Nephron (organoid): Measurements from ENCODE around the gene SPANXN4.

ENCODE experiments used
- H3K27ac Mint-ChIP-seq, 3 experiments: 2 replicates each; pipeline ENCODE4 v1.8.0; 2020; ENCODE audit warnings: mixed read lengths in 3 of 3, mild to moderate bottlenecking in 2 of 3, moderate library complexity in 1 of 3
- H3K27me3 Mint-ChIP-seq: 2 replicates; pipeline ENCODE4 v1.8.0; 2021; ENCODE audit warnings: low read depth, mild to moderate bottlenecking, moderate library complexity, mixed read lengths
- H3K36me3 Mint-ChIP-seq: 2 replicates; pipeline ENCODE4 v1.8.0; 2020; ENCODE audit warnings: low read depth, mixed read lengths
- H3K4me1 Mint-ChIP-seq: 2 replicates; pipeline ENCODE4 v1.8.0; 2020; ENCODE audit warnings: mixed read lengths
- H3K4me3 Mint-ChIP-seq, 3 experiments: 2 replicates each; pipeline ENCODE4 v1.8.0; 2020; ENCODE audit warnings: mild to moderate bottlenecking in 3 of 3, mixed read lengths in 3 of 3, moderate library complexity in 2 of 3
- H3K9me3 Mint-ChIP-seq: 2 replicates; pipeline ENCODE4 v1.8.0; 2020; ENCODE audit warnings: mixed read lengths
- CTCF ChIP-seq, 3 experiments: fragments of 200-600 bp; sonication (generic); IDR thresholded peaks; one replicate each; pipeline ENCODE4 v1.5.0; 2021; ENCODE audit warnings: antibody characterized with exemption in 3 of 3; ENCODE audit not compliant: unreplicated experiment in 3 of 3

SPANXN4 gene

DNA sequence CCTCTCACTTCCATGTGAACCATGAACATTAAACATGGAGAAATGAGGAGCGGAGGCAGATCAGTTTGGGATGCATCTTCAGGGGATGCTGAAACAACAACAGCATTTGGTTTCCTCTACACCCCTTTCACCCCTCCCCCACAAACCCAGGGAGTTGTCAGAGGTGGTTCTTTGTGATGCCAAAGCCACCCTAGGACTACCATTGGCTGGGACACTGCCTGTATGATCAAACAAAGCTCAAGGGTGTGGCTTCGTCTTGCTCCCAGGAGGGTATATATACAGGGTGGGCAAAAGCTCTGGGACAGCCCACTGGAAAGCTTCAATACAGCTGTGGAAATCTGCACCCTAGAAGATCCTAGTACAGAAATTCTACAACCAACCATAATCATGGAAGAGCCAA, at the start of gene SPANXN4:
SPANXN4 (plus strand) TSS at position 301 of the 400 bp plus-strand sequence; CDS start at position 388, 87 bp downstream.
- no peak within 1 kb of the TSS for H3K27ac Mint-ChIP-seq
- no peaks in the 10 kb centered on the region for H3K9me3 Mint-ChIP-seq
- H3K27me3 Mint-ChIP-seq: no peaks in the 10 kb centered on the region
- H3K4me1 Mint-ChIP-seq: no peaks in the 10 kb centered on the region
- no peak within 1 kb of the TSS for H3K4me3 Mint-ChIP-seq
- no peak for TF ChIP-seq CTCF (IDR thresholded peaks at IDR 0.05; ENCODE audit: unreplicated experiment in 3 of 3)
- H3K36me3 Mint-ChIP-seq: no peaks in the 10 kb centered on the region

DNA sequence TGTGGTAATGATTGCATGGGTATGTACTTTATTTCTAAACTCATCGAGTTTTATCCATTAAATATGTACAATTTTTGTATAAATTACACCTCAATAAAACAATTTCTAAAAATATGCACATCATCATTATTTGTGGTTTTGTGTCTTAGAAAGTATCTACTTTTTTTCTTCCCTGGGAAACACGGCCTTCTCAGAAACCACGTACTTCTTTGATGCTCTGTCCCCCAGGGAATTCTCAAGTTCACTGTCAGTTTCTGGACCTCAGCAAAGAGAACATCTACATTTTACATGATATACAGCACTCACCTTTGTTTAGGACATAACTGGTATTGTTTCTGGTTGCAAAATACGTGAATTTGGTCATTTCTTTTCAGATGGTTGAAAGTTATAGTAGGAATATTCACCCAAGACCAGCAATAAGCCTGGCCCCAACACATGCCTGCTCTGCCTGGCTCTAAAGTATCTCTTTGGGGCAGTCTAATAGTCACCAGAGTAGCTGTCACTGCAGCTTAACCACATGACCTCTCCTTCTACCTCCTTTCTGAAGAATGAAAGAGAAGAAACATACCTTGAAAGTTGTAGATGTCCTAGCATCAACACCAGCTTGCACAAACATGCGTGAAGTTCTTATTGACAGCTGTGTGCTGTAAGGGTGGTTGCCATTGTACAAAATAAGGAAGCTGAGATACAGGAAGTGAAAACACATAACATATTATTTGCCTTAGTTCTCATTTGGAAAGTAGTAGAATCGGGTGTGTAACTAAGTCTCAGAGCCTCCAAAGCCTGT, 48.4 kb upstream of the SPANXN4 start:
- Mint-ChIP-seq H3K27me3 (no peaks in the 10 kb centered on the region), H3K27ac (no peak overlapping the region), H3K36me3 (no peaks in the 10 kb centered on the region), H3K4me1 (no peaks in the 10 kb centered on the region), H3K4me3 (no peak overlapping the region), H3K9me3 (peaks cover 14% of the 10 kb centered on the region)
- TF ChIP-seq CTCF (IDR thresholded peaks at IDR 0.05; ENCODE audit: unreplicated experiment in 3 of 3): no peak

GRCh38 chrX:142978130-142978684, 47.5 kb upstream of the SPANXN4 start:
- no peak for TF ChIP-seq CTCF (IDR thresholded peaks at IDR 0.05; ENCODE audit: unreplicated experiment in 3 of 3)
- Mint-ChIP-seq H3K9me3 (peaks cover 14% of the 10 kb centered on the region), H3K4me1 (no peaks in the 10 kb centered on the region), H3K36me3 (no peaks in the 10 kb centered on the region), H3K27me3 (no peaks in the 10 kb centered on the region), H3K4me3 (no peak overlapping the region), H3K27ac (no peak overlapping the region)

- Mint-ChIP-seq H3K4me1 (no peaks in the 10 kb centered on the region), H3K27me3 (no peaks in the 10 kb centered on the region), H3K9me3 (peaks cover 9% of the 10 kb centered on the region), H3K4me3 (no peak overlapping the region), H3K27ac (no peak overlapping the region), H3K36me3 (no peaks in the 10 kb centered on the region)
- TF ChIP-seq CTCF (IDR thresholded peaks at IDR 0.05; ENCODE audit: unreplicated experiment in 3 of 3): no peak
These were observed 43.0 kb upstream of the SPANXN4 start for GRCh38 chrX:142982679-142983078.

- no peak for TF ChIP-seq CTCF (IDR thresholded peaks at IDR 0.05; ENCODE audit: unreplicated experiment in 3 of 3)
- no peaks in the 10 kb centered on the region for H3K4me1 Mint-ChIP-seq
- no peak overlapping the region for H3K4me3 Mint-ChIP-seq
- H3K36me3 Mint-ChIP-seq: no peaks in the 10 kb centered on the region
- peaks cover 9% of the 10 kb centered on the region for H3K9me3 Mint-ChIP-seq
- H3K27ac Mint-ChIP-seq: no peak overlapping the region
- no peaks in the 10 kb centered on the region for H3K27me3 Mint-ChIP-seq
These were observed 30.7 kb upstream of the SPANXN4 start for GRCh38 chrX:142994988-142995387.
